Karpas-422 (cell line): ENCODE data around the gene DBNDD1. TPM values are rescaled to one million over a fixed set of nuclear protein-coding genes. Genes with fewer than 3 reads are reported as not detected.
A peak's percentile ranks its signal among the peaks of the same experiment; 100 is the strongest.
"Not testable (repeated sequence)": the region's sequence is repeated elsewhere in the genome, so short reads cannot be mapped to it uniquely, and the experiment has no call there.

Source experiments
- DNase-seq: peaks from one replicate; pipeline ENCODE4 v3.0.0-alpha.2; 2015
- H2AFZ ChIP-seq: fragments of 200-600 bp; sonication (generic); 2 replicates; pipeline ENCODE4 v1.6.1; 2014; ENCODE audit warnings: antibody characterized with exemption, low read length, mixed read lengths
- H3K27ac ChIP-seq: fragments of 200-600 bp; sonication (generic); 2 replicates; pipeline ENCODE4 v1.5.1; 2014; ENCODE audit warnings: mild to moderate bottlenecking, low read length, moderate library complexity
- H3K27me3 ChIP-seq: fragments of 200-600 bp; sonication (generic); 2 replicates; pipeline ENCODE4 v1.6.1; 2014; ENCODE audit warnings: low read length, mixed read lengths
- H3K36me3 ChIP-seq: fragments of 200-600 bp; sonication (generic); 2 replicates; pipeline ENCODE4 v1.6.1; 2014; ENCODE audit warnings: low read length, mixed read lengths; ENCODE audit not compliant: insufficient read depth
- H3K4me1 ChIP-seq: fragments of 200-600 bp; sonication (generic); 2 replicates; pipeline ENCODE4 v1.6.1; 2014; ENCODE audit warnings: mild to moderate bottlenecking, low read length, mixed read lengths
- H3K4me2 ChIP-seq: fragments of 200-600 bp; sonication (generic); 2 replicates; pipeline ENCODE4 v1.6.1; 2014; ENCODE audit warnings: low read length, low read depth, mild to moderate bottlenecking; ENCODE audit not compliant: poor library complexity, severe bottlenecking
- H3K4me3 ChIP-seq: fragments of 200-600 bp; sonication (generic); 2 replicates; pipeline ENCODE4 v1.5.1; 2014; ENCODE audit warnings: mild to moderate bottlenecking, antibody characterized with exemption, low read length, mixed read lengths
- H3K79me2 ChIP-seq: fragments of 200-600 bp; sonication (generic); 2 replicates; pipeline ENCODE4 v1.6.1; 2014; ENCODE audit warnings: mild to moderate bottlenecking, low read length, mixed read lengths
- H3K9ac ChIP-seq: fragments of 200-600 bp; sonication (generic); 2 replicates; pipeline ENCODE4 v1.6.0; 2014; ENCODE audit warnings: low read length
- H3K9me2 ChIP-seq: fragments of 200-600 bp; sonication (generic), shearing (Covaris generic); replicated peaks from 2 replicates; pipeline ENCODE4 v1.6.0; 2014; ENCODE audit warnings: mild to moderate bottlenecking, low read length, moderate library complexity; ENCODE audit not compliant: insufficient read depth
- H3K9me3 ChIP-seq: fragments of 300-700, 200-600 bp; sonication (generic); 2 replicates; pipeline ENCODE4 v1.6.1; 2014; ENCODE audit warnings: low read length, mixed read lengths
- H4K20me1 ChIP-seq: fragments of 200-600 bp; sonication (generic); 2 replicates; pipeline ENCODE4 v1.6.1; 2014; ENCODE audit warnings: mild to moderate bottlenecking, antibody characterized with exemption, low read length, low read depth; ENCODE audit not compliant: insufficient read depth
- total RNA-seq: library from RNA; depleted of rRNA; stranded (reverse); fragments of >200 nt; shearing (Covaris generic); gene quantifications from 2 replicates; pipeline ENCODE4 v1.2.3, GENCODE V29; 2014; ENCODE audit warnings: low replicate concordance; rRNA removed

The DBNDD1 gene, protein sequence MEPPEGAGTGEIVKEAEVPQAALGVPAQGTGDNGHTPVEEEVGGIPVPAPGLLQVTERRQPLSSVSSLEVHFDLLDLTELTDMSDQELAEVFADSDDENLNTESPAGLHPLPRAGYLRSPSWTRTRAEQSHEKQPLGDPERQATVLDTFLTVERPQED
- total RNA-seq, result 0.43 TPM in 1 of 2 replicates, not detected in the other

DNA sequence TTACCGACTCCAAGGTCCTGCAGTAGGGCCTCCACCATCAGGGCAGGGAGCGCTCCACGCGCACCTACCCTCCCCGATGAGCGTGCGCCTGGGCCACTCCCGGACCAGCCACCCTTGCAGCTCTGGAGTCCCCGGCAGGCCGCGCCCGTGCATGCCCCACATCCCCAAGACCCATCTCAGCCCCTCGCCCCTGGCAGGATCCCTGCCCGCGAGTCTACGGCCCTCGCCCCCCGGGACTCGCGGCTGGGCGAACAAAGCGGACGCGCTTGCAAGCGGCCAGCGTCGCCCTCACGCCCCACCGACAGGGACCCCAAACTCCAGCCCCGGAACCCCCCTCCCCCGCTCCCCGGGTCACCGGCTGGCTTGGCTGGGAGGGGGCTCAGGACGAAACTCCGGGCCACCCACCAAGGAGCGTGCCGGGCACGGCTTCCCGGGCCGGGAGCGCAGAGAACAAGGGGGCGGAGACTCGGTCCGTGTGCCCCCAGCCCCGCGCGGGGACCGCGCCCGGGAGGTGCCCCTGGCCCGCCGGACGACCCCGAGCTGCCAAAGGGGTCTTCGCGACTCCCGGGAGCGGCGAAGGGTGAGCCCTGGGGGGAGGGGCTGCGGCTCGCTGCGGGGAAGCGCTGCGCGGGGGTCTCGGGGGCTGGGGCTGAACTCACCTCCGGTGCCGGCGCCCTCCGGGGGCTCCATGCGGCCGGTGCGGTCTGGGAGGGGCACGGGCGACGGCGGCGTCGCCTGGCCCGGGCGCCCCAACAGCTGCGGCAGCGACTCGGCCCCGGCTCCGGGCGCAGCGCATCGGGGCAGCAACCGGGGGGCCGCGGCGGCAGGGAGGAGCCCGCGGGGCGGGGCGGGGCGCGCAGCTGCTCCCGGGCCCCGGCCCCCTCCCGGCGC, at the start of gene DBNDD1:
Gene DBNDD1 (minus strand): TSS at position 805 of the 891 bp plus-strand sequence. CDS start 115 bp downstream, at position 690.
- no peaks in the 10 kb centered on the region for H3K36me3 ChIP-seq
- H3K9ac ChIP-seq, result 0 out of 2 replicates have a peak within 1 kb of the TSS, but pooled peaks have one; percentile 47
- H2AFZ ChIP-seq, result no peak within 1 kb of the TSS
- no peak for DNase-seq
- peak within 1 kb of the TSS; percentile 66 for H3K4me2 ChIP-seq
- no peaks in the 10 kb centered on the region for H3K9me2 ChIP-seq
- H3K27ac ChIP-seq, result no peak within 1 kb of the TSS
- H3K27me3 ChIP-seq, result no peaks in the 10 kb centered on the region
- peak within 1 kb of the TSS; percentile 54; the same call in 1 of the 2 replicates for H3K4me3 ChIP-seq
- H4K20me1 ChIP-seq, result peaks cover 19% of the 10 kb centered on the region; the same call in 1 of the 2 replicates
- H3K9me3 ChIP-seq, result no peaks in the 10 kb centered on the region
- H3K79me2 ChIP-seq, result no peaks in the 10 kb centered on the region
- peaks cover 11% of the 10 kb centered on the region for H3K4me1 ChIP-seq

DNA sequence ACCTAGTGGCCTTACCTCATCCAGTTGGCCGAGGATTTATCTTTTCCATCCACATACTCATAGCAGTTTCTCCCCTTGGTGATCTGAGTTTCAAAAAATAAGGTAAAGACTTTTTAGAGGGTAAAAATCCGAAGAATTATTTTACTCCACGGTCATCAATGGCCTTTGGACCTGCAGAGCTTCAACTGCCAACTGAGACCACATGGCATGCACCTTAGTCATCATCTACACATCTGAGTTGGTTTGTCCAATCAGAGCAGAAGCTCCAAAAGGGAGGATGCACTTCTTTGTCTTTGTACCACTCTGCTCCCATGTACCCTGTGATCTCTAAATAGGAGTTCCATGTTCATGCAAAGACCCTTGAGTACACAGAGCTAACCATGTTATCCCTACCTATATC, 42.2 kb upstream of the DBNDD1 start:
- no peaks in the 10 kb centered on the region for H3K27me3 ChIP-seq
- DNase-seq, result no peak

DNA sequence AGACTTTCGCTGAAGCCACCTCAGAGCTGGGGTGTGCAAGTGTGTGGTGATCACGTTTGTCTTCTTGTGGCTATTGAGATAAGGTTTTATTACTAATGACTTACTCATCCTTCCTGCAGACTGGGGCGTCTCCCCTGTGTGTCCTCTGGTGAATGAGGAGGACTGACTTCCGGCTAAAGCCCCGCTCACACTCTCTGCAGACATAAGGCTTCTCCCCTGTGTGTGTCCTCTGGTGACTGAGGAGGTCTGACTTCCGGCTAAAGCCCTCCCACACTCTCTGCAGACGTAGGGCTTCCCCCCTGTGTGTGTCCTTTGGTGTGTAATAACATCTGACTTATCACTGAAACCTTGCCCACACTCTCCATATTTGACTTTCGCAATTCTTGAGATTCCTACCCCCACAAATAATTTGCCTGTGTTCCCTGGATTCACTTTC, 38.5 kb upstream of the DBNDD1 start:
- Histone ChIP-seq H3K36me3 (no peaks in the 10 kb centered on the region), H3K4me2 (peak overlapping the region; percentile 6), H3K4me1 (no peaks in the 10 kb centered on the region; the same call in 1 of the 2 replicates), H4K20me1 (no peaks in the 10 kb centered on the region), H3K79me2 (no peaks in the 10 kb centered on the region), H3K27ac (no peak overlapping the region), H3K9me2 (no peaks in the 10 kb centered on the region), H3K9me3 (peaks cover 5% of the 10 kb centered on the region; the same call in 1 of the 2 replicates), H3K27me3 (no peaks in the 10 kb centered on the region; the same call in 1 of the 2 replicates), H3K4me3 (no peak overlapping the region), H3K9ac (no peak overlapping the region), H2AFZ (0 out of 2 replicates have a peak overlapping the region, but pooled peaks have one; percentile 30)
- no peak for DNase-seq

More for the DNA sequence above, 42.2 kb upstream of the DBNDD1 start:
- Histone ChIP-seq H3K4me1 (no peaks in the 10 kb centered on the region; the same call in 1 of the 2 replicates), H2AFZ (no peak overlapping the region), H4K20me1 (no peaks in the 10 kb centered on the region), H3K79me2 (no peaks in the 10 kb centered on the region), H3K27ac (no peak overlapping the region), H3K9ac (no peak overlapping the region), H3K9me3 (no peaks in the 10 kb centered on the region), H3K9me2 (no peaks in the 10 kb centered on the region), H3K4me2 (no peak overlapping the region), H3K4me3 (no peak overlapping the region), H3K36me3 (no peaks in the 10 kb centered on the region)

DNA sequence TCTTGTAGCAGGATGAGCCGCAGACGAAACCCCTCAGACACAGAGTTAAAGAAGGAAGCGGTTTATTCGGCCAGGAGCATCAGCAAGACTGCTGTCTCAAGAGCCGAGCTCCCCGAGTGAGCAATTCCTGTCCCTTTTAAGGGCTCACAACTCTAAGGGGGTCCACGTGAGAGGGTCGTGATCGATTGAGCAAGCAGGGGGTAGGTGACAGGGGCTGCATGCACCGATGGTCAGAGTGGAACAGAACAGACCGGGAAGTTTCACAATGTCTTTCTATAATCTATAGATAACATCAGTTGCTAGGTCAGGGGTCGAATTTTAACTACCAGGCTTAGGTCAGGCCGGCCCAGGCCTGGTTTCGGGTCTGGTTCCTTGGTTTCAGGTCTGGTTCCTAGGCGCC, 37.3 kb upstream of the DBNDD1 start:
- H3K4me2 ChIP-seq, DNase-seq, H2AFZ ChIP-seq, H4K20me1 ChIP-seq, H3K27me3 ChIP-seq, H3K79me2 ChIP-seq, H3K9me2 ChIP-seq, H3K36me3 ChIP-seq, H3K27ac ChIP-seq, H3K4me3 ChIP-seq, H3K4me1 ChIP-seq, H3K9ac ChIP-seq, H3K9me3 ChIP-seq: not testable (repeated sequence)

DNA sequence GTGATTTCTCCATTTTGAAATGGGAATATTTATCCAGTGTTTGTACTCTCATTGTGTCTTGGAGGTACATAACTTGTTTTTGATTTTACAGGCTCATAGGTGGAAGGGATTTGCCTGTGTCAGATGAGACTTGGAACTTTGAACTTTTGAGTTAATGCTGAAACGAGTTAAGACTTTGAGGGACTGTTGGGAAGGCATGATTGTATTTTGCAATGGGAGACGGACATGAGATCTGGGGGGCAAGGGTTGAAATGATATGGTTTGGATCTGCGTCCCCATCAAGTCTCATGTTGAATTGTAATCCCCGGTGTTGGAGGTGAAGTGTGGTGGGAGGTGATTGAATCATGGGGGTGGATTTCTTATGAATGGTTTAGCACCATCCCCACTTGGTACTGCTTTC, 36.1 kb upstream of the DBNDD1 start:
- Histone ChIP-seq H3K27ac (no peak overlapping the region), H3K79me2 (no peaks in the 10 kb centered on the region), H3K9me2 (no peaks in the 10 kb centered on the region), H3K9ac (no peak overlapping the region), H3K4me2 (no peak overlapping the region), H3K27me3 (no peaks in the 10 kb centered on the region; the same call in 1 of the 2 replicates), H4K20me1 (no peaks in the 10 kb centered on the region), H3K4me3 (no peak overlapping the region), H2AFZ (no peak overlapping the region), H3K4me1 (no peaks in the 10 kb centered on the region; the same call in 1 of the 2 replicates), H3K36me3 (no peaks in the 10 kb centered on the region), H3K9me3 (peaks cover 5% of the 10 kb centered on the region; the same call in 1 of the 2 replicates)
- no peak for DNase-seq

DNA sequence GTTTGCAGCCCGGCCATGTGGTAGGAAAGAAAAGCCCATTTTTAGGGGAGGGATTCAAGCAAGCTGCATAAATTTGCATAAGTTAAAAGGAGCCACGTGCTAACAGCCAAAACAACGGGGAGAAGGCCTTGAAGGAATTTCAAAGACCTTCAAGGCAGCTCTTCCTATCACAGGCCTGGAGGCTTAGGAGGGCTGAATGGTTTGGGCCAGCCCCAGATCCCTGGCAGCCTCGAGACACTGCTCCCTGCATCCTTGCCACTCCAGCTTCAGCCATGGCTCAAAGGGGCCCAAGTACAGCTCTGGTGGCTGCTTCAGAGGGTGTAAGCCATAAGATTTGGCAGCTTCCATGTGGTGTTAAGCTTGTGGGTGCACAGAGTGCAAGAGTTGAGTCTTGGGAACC, 35.3 kb upstream of the DBNDD1 start:
- Histone ChIP-seq H2AFZ (no peak overlapping the region), H4K20me1 (no peaks in the 10 kb centered on the region), H3K9ac (no peak overlapping the region), H3K9me2 (no peaks in the 10 kb centered on the region), H3K27ac (no peak overlapping the region), H3K4me2 (no peak overlapping the region), H3K36me3 (no peaks in the 10 kb centered on the region), H3K4me1 (no peaks in the 10 kb centered on the region; the same call in 1 of the 2 replicates), H3K4me3 (no peak overlapping the region), H3K9me3 (peaks cover 5% of the 10 kb centered on the region; the same call in 1 of the 2 replicates), H3K27me3 (no peaks in the 10 kb centered on the region; the same call in 1 of the 2 replicates), H3K79me2 (no peaks in the 10 kb centered on the region)
- no peak for DNase-seq

DNA sequence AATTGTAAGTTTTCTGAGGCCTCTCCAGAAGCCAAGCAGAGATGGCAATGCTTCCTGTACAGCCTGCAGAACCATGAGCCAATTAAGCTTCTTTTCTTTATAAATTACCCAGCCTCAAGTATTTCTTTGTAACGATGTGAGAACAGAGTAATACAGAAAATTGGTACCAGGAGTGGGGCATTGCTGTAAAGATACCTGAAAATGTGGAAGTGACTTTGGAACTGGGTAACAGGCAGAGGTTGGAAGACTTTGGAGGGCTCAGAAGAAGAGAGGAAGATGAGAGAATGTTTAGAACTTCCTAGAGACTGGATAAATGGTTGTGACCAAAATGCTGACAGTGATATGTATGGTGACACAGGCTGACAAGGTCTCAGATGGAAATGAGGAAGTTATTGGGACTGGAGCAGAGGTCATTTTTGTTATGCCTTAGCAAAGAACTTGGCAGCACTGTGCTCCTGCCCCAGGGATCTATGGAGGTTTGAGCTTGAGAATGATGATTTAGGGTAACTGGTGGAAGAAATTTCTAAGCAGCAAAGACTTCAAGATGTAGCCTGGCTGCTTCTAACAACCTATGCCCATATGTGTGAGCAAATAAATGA, 34.7 kb upstream of the DBNDD1 start:
- H3K36me3 ChIP-seq, result no peaks in the 10 kb centered on the region
- H4K20me1 ChIP-seq, result no peaks in the 10 kb centered on the region
- no peaks in the 10 kb centered on the region; the same call in 1 of the 2 replicates for H3K4me1 ChIP-seq
- no peaks in the 10 kb centered on the region for H3K9me2 ChIP-seq
- H3K27me3 ChIP-seq, result no peaks in the 10 kb centered on the region; the same call in 1 of the 2 replicates
- H3K4me2 ChIP-seq, result no peak overlapping the region
- no peak for DNase-seq
- H3K9me3 ChIP-seq, result peaks cover 5% of the 10 kb centered on the region; the same call in 1 of the 2 replicates
- no peak overlapping the region for H3K27ac ChIP-seq
- no peaks in the 10 kb centered on the region for H3K79me2 ChIP-seq
- H3K9ac ChIP-seq, result no peak overlapping the region
- H3K4me3 ChIP-seq, result no peak overlapping the region
- H2AFZ ChIP-seq, result no peak overlapping the region
